GM08714 (cell line): ENCODE data around the gene SQOR.

Experiments
- H3K4me3 ChIP-seq: fragments of 200-500 bp; sonication (Bioruptor generic); 2 replicates; pipeline ENCODE4 v1.5.1; 2014; ENCODE audit warnings: mild to moderate bottlenecking, low read length, inconsistent platforms
- ZNF274 ChIP-seq: IDR thresholded peaks from 2 replicates; pipeline ENCODE4 v1.6.1; 2012; ENCODE audit warnings: mild to moderate bottlenecking, low read depth, low read length

Gene SQOR

DNA sequence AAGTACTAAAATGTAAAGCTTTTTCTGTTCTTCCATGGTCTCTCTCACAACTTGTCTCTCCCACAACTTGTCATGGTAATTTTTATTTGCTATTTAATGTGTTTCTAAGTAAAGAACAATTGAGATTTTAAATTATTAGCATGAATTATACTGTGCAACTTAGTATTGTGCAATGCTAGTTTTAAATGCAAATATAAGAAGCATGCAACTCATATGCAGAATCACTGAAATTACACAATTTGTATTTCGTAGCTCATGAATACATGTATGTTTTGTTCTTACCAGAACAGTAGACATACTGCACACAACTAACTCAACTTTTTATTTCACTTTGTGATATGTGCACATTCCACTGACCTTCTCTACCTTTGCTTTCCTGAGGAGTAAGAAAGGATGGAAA, 96.5 kb downstream of the SQOR start:
- no peak overlapping the region for H3K4me3 ChIP-seq
- TF ChIP-seq ZNF274 = no peak

DNA sequence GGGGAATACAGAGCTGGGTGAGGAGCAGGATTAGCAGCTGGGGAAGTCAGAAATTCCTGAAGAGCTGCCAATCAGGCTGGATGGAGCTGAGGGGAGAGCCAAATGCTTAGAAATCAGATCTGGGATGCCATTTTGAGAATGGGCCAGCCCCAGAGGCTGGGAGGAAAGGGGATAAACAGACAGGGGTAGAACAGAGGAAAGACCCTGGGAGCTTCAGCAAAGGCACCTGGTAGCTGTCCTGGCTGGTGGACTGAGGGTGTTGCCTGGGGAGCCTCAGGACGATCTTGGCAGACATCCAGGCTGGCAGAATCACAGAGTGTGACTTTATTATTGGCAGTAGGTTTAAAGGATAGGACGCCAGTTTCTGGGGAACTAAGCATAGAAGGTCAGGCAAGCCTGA, 97.8 kb downstream of the SQOR start:
- no peak overlapping the region for H3K4me3 ChIP-seq
- TF ChIP-seq ZNF274 = no peak

DNA sequence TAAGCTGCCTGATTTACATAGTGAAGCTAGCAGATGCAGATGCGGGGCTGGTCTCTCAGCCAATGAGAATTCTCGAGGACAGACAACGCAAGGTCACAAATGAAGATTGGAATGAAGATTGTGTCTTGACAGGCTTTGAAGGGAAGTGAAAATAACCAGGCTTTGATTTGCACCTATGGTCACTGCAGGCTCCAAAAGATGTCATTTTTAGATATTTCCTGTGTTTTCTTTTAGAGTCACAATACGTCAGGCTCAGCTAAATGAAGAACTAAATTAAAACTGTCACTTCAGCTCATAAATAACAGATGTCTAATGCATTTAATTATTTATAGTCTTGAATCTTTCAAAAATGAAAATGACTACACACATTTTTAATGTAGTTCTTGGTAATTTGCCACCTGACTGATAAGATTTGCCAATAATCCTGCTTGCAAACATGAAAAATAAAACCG, 99.5 kb downstream of the SQOR start:
- no peak for TF ChIP-seq ZNF274

More for the DNA sequence above, 99.5 kb downstream of the SQOR start:
- H3K4me3 ChIP-seq = no peak overlapping the region
